ENCODE data around the gene MS4A6A. TPM values are rescaled to one million over a fixed set of nuclear protein-coding genes. Genes with fewer than 3 reads are reported as not detected.

MS4A6A gene
- total and polyA plus RNA-seq, 8 donors = 19.8 to 143 (median 27.2) TPM

- no peak overlapping the region for H3K4me3 ChIP-seq
- DNase-seq = no peak
- H3K9me3 ChIP-seq = peaks cover 0 to 4% of the 10 kb centered on the region in 2 donors
- no peak for ATAC-seq
- no peaks in the 10 kb centered on the region for H3K36me3 ChIP-seq
- TF ChIP-seq, protein P1, sequence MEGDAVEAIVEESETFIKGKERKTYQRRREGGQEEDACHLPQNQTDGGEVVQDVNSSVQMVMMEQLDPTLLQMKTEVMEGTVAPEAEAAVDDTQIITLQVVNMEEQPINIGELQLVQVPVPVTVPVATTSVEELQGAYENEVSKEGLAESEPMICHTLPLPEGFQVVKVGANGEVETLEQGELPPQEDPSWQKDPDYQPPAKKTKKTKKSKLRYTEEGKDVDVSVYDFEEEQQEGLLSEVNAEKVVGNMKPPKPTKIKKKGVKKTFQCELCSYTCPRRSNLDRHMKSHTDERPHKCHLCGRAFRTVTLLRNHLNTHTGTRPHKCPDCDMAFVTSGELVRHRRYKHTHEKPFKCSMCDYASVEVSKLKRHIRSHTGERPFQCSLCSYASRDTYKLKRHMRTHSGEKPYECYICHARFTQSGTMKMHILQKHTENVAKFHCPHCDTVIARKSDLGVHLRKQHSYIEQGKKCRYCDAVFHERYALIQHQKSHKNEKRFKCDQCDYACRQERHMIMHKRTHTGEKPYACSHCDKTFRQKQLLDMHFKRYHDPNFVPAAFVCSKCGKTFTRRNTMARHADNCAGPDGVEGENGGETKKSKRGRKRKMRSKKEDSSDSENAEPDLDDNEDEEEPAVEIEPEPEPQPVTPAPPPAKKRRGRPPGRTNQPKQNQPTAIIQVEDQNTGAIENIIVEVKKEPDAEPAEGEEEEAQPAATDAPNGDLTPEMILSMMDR (IDR thresholded peaks at IDR 0.05) = no peak
- no peak overlapping the region for H3K27ac ChIP-seq
- no peaks in the 10 kb centered on the region for H3K4me1 ChIP-seq
- no peaks in the 10 kb centered on the region for H3K27me3 ChIP-seq
- intact Hi-C loops (cut with DNase I) = no loop called here
Measured at GRCh38 chr11:60161766-60162165, 21.1 kb downstream of the MS4A6A start.

GRCh38 chr11:60161107-60161506, 21.8 kb downstream of the MS4A6A start:
- intact Hi-C loops (cut with DNase I) = no loop called here
- no peaks in the 10 kb centered on the region for H3K27me3 ChIP-seq
- H3K4me3 ChIP-seq = no peak overlapping the region
- no peak overlapping the region for H3K27ac ChIP-seq
- TF ChIP-seq, protein P1 (IDR thresholded peaks at IDR 0.05) = no peak
- H3K36me3 ChIP-seq = no peaks in the 10 kb centered on the region
- no peak for DNase-seq
- peaks cover 0 to 1% of the 10 kb centered on the region in 2 donors for H3K4me1 ChIP-seq
- no peak for ATAC-seq
- H3K9me3 ChIP-seq = peaks cover 0 to 4% of the 10 kb centered on the region in 2 donors

GRCh38 chr11:60159868-60160267, 23.0 kb downstream of the MS4A6A start:
- ATAC-seq (no peak), DNase-seq (no peak)
- Histone ChIP-seq H3K4me3 (no peak overlapping the region), H3K4me1 (peaks cover 0 to 8% of the 10 kb centered on the region in 2 donors), H3K27ac (no peak overlapping the region), H3K36me3 (no peaks in the 10 kb centered on the region), H3K27me3 (no peaks in the 10 kb centered on the region), H3K9me3 (peaks cover 0 to 4% of the 10 kb centered on the region in 2 donors)
- TF ChIP-seq, protein P1 (IDR thresholded peaks at IDR 0.05) = no peak
- intact Hi-C loops (cut with DNase I) = no loop called here

- no peaks in the 10 kb centered on the region for H3K27me3 ChIP-seq
- ATAC-seq = no peak
- TF ChIP-seq, protein P1 (IDR thresholded peaks at IDR 0.05) = no peak
Measured at GRCh38 chr11:60159284-60159683, 23.6 kb downstream of the MS4A6A start.

GRCh38 chr11:60158636-60159035, 24.2 kb downstream of the MS4A6A start:
- TF ChIP-seq, protein P1 (IDR thresholded peaks at IDR 0.05) = no peak
- DNase-seq (no peak), ATAC-seq (no peak)
- Histone ChIP-seq H3K4me3 (no peak overlapping the region), H3K27me3 (no peaks in the 10 kb centered on the region), H3K27ac (no peak overlapping the region), H3K9me3 (no peaks in the 10 kb centered on the region), H3K36me3 (no peaks in the 10 kb centered on the region), H3K4me1 (peaks cover 0 to 8% of the 10 kb centered on the region in 2 donors)
- intact Hi-C loops (cut with DNase I) = no loop called here

More at GRCh38 chr11:60159284-60159683, 23.6 kb downstream of the MS4A6A start:
- Histone ChIP-seq H3K27ac (no peak overlapping the region), H3K9me3 (no peaks in the 10 kb centered on the region), H3K4me1 (peaks cover 0 to 8% of the 10 kb centered on the region in 2 donors), H3K36me3 (no peaks in the 10 kb centered on the region), H3K4me3 (no peak overlapping the region)
- intact Hi-C loops (cut with DNase I) = no loop called here
- DNase-seq = no peak
